H1 (cell line): ENCODE data around the gene HSF4. TPM values are rescaled to one million over a fixed set of nuclear protein-coding genes. Genes with fewer than 3 reads are reported as not detected.

Source experiments
- CTCF ChIA-PET: fragments of 300-600 bp; sonication (Branson Sonifier 250); formaldehyde crosslinking; loops from one replicate; lab custom pipeline; 2021; ENCODE audit not compliant: partially characterized antibody; lab: Charles Lee
- POLR2A ChIA-PET: fragments of 300-600 bp; sonication (Branson Sonifier 250); formaldehyde crosslinking; loops from one replicate; lab custom pipeline; 2021; ENCODE audit warnings: inconsistent platforms; ENCODE audit not compliant: partially characterized antibody; lab: Charles Lee
- DNase-seq, 2 experiments: peaks; one replicate each; pipeline versions ENCODE4 v3.0.0 to v3.0.0-alpha.2; 2010 to 2022; ENCODE audit warnings: low spot score in 2 of 2, low read depth in 1 of 2, mixed read lengths in 1 of 2
- FAIRE-seq: peaks from 2 replicates; lab custom pipeline; 2011; peaks lifted over from hg19 to GRCh38; lab: Jason Lieb, UNC
- H2AFZ ChIP-seq: 2 replicates; pipeline ENCODE4 v1.8.1; 2012; ENCODE audit warnings: low read length, inconsistent platforms
- H2AK5ac ChIP-seq: 2 replicates; pipeline ENCODE4 v1.6.1; 2013; ENCODE audit warnings: low read depth, low read length
- H2BK120ac ChIP-seq: replicated peaks from 2 replicates; pipeline ENCODE3; 2013; ENCODE audit warnings: low read depth, low read length, inconsistent platforms
- H2BK12ac ChIP-seq: 2 replicates; pipeline ENCODE4 v1.6.1; 2013; ENCODE audit warnings: low read depth, low read length
- H2BK15ac ChIP-seq: 2 replicates; pipeline ENCODE4 v1.6.1; 2013; ENCODE audit warnings: low read length
- H2BK20ac ChIP-seq: 2 replicates; pipeline ENCODE4 v1.6.1; 2013; ENCODE audit warnings: low read length
- H2BK5ac ChIP-seq: 2 replicates; pipeline ENCODE4 v1.6.1; 2013; ENCODE audit warnings: low read depth, low read length
- H3K14ac ChIP-seq: 2 replicates; pipeline ENCODE4 v1.6.1; 2013; ENCODE audit warnings: inconsistent platforms; ENCODE audit not compliant: insufficient read length
- H3K18ac ChIP-seq: 2 replicates; pipeline ENCODE4 v1.6.1; 2013; ENCODE audit warnings: low read length; ENCODE audit errors: extremely low read depth
- H3K23ac ChIP-seq: 2 replicates; pipeline ENCODE4 v1.6.1; 2013; ENCODE audit warnings: inconsistent platforms; ENCODE audit not compliant: insufficient read length
- H3K23me2 ChIP-seq: 2 replicates; pipeline ENCODE4 v1.6.1; 2013; ENCODE audit warnings: low read depth, low read length
- H3K27ac ChIP-seq: 2 replicates; pipeline ENCODE4 v1.6.1; 2011; ENCODE audit warnings: low read depth, low read length, inconsistent platforms
- H3K27me3 ChIP-seq, 4 experiments: replicated peaks in 1 of 4; 1 replicate in 1 of 4; 2 replicates in 3 of 4; pipeline versions ENCODE4 v1.6.1 to v1.8.1; 2011 to 2013; ENCODE audit warnings: low read length in 3 of 4, mild to moderate bottlenecking in 3 of 4, inconsistent platforms in 2 of 4, mixed read lengths in 2 of 4, moderate library complexity in 1 of 4; ENCODE audit not compliant: control insufficient read depth in 3 of 4, insufficient read depth in 3 of 4; ENCODE audit errors: extremely low read depth in 1 of 4
- H3K36me3 ChIP-seq, 4 experiments: 2 replicates each; pipeline versions ENCODE4 v1.6.1 to v1.8.1; 2011 to 2013; ENCODE audit warnings: mild to moderate bottlenecking in 4 of 4, low read length in 3 of 4, moderate library complexity in 2 of 4, control low read depth in 1 of 4, inconsistent platforms in 1 of 4; ENCODE audit not compliant: insufficient read depth in 4 of 4, control insufficient read depth in 2 of 4
- H3K4ac ChIP-seq: replicated peaks from 2 replicates; pipeline ENCODE3; 2013; ENCODE audit warnings: low read length, low read depth, mixed read lengths, inconsistent platforms; ENCODE audit not compliant: insufficient read length
- H3K4me1 ChIP-seq, 4 experiments: replicated peaks in 1 of 4; 1 replicate in 1 of 4; 2 replicates in 3 of 4; pipeline versions ENCODE4 v1.6.1 to v1.8.1; 2011 to 2013; ENCODE audit warnings: low read length in 3 of 4, inconsistent platforms in 2 of 4, mixed read lengths in 1 of 4; ENCODE audit not compliant: insufficient read depth in 4 of 4, control insufficient read depth in 3 of 4
- H3K4me2 ChIP-seq, 2 experiments: 2 replicates each; pipeline versions ENCODE4 v1.6.1 to v1.8.1; 2011 to 2013; ENCODE audit warnings: low read depth in 2 of 2, low read length in 2 of 2, control low read depth in 1 of 2, inconsistent platforms in 1 of 2, mild to moderate bottlenecking in 1 of 2; ENCODE audit not compliant: insufficient read depth in 1 of 2
- H3K4me3 ChIP-seq, 4 experiments: fragments of 200-600, 300-600 bp in 1 of 4; sonication (generic), shearing (Covaris generic), sonication (Bioruptor Twin) in 1 of 4; 2 replicates each; pipeline versions ENCODE4 v1.5.1 to v1.8.1; 2011 to 2016; ENCODE audit warnings: low read length in 4 of 4, low read depth in 3 of 4, control low read depth in 2 of 4, inconsistent platforms in 2 of 4, mild to moderate bottlenecking in 2 of 4, mixed read lengths in 1 of 4, moderate library complexity in 1 of 4; ENCODE audit not compliant: insufficient read depth in 2 of 4; ENCODE audit errors: extremely low read depth in 1 of 4
- H3K56ac ChIP-seq: replicated peaks from 2 replicates; pipeline ENCODE3; 2013; ENCODE audit warnings: low read depth, mild to moderate bottlenecking, mixed read lengths, low read length, inconsistent platforms; ENCODE audit not compliant: insufficient read length
- H3K79me1 ChIP-seq: 2 replicates; pipeline ENCODE4 v1.6.1; 2013; ENCODE audit warnings: low read depth, low read length, control low read depth
- H3K79me2 ChIP-seq, 2 experiments: 2 replicates each; pipeline versions ENCODE4 v1.6.1 to v1.8.1; 2012 to 2013; ENCODE audit warnings: low read length in 2 of 2, mild to moderate bottlenecking in 2 of 2, inconsistent platforms in 1 of 2; ENCODE audit not compliant: insufficient read depth in 2 of 2, control insufficient read depth in 1 of 2
- H3K9ac ChIP-seq, 4 experiments: replicated peaks in 1 of 4; 1 replicate in 1 of 4; 2 replicates in 3 of 4; pipeline versions ENCODE4 v1.6.1 to v1.8.1; 2011 to 2013; ENCODE audit warnings: low read depth in 3 of 4, low read length in 3 of 4, control low read depth in 2 of 4, mild to moderate bottlenecking in 2 of 4, moderate library complexity in 2 of 4, inconsistent platforms in 1 of 4; ENCODE audit errors: extremely low read depth in 1 of 4
- H3K9me3 ChIP-seq, 2 experiments: 2 replicates each; pipeline versions ENCODE4 v1.6.1 to v1.8.1; 2012 to 2013; ENCODE audit warnings: mild to moderate bottlenecking in 2 of 2, moderate library complexity in 2 of 2, control low read depth in 1 of 2, inconsistent platforms in 1 of 2, low read depth in 1 of 2, low read length in 1 of 2, mixed read lengths in 1 of 2; ENCODE audit not compliant: insufficient read depth in 2 of 2
- H4K20me1 ChIP-seq, 2 experiments: replicated peaks in 1 of 2; 2 replicates each; pipeline versions ENCODE3 to v1.8.1; 2011 to 2013; ENCODE audit warnings: inconsistent platforms in 2 of 2, low read length in 2 of 2, mild to moderate bottlenecking in 1 of 2; ENCODE audit not compliant: insufficient read depth in 2 of 2, control insufficient read depth in 1 of 2
- H4K5ac ChIP-seq: 2 replicates; pipeline ENCODE4 v1.6.1; 2013; ENCODE audit warnings: low read length, low read depth, mixed read lengths, inconsistent platforms; ENCODE audit not compliant: insufficient read length
- H4K8ac ChIP-seq: 2 replicates; pipeline ENCODE4 v1.8.0; 2013; ENCODE audit warnings: mild to moderate bottlenecking, moderate library complexity, low read length, inconsistent platforms; ENCODE audit not compliant: insufficient read depth; ENCODE audit errors: extremely low read depth
- H4K91ac ChIP-seq: replicated peaks from 2 replicates; pipeline ENCODE3; 2013; ENCODE audit warnings: low read length, mixed read lengths, inconsistent platforms; ENCODE audit not compliant: insufficient read length
- BCL11A ChIP-seq, 2 experiments: IDR thresholded peaks; one replicate each; pipeline ENCODE4 v1.6.1; 2011; ENCODE audit warnings: low read depth in 2 of 2, low read length in 2 of 2, mild to moderate bottlenecking in 2 of 2
- BRCA1 ChIP-seq: IDR thresholded peaks from 2 replicates; pipeline ENCODE4 v1.6.1; 2012; ENCODE audit warnings: low read depth, low read length, improper control_type of control experiment
- FOSL1 ChIP-seq: IDR thresholded peaks from 2 replicates; pipeline ENCODE4 v1.6.1; 2011; ENCODE audit warnings: mild to moderate bottlenecking, low read depth, low read length, moderate library complexity; ENCODE audit not compliant: insufficient read depth
- HDAC2 ChIP-seq, 2 experiments: fragments of 300-600 bp in 1 of 2; sonication (generic) in 1 of 2; IDR thresholded peaks; 2 replicates each; pipeline ENCODE4 v1.6.1; 2011 to 2012; ENCODE audit warnings: low read depth in 2 of 2, low read length in 2 of 2, mild to moderate bottlenecking in 2 of 2, moderate library complexity in 2 of 2, borderline replicate concordance in 1 of 2, inconsistent platforms in 1 of 2
- KDM5A ChIP-seq: fragments of 200-600 bp; IDR thresholded peaks from 2 replicates; pipeline ENCODE4 v1.7.1; 2012; ENCODE audit warnings: mild to moderate bottlenecking, low read length, inconsistent platforms, mixed read lengths
- MAX ChIP-seq: IDR thresholded peaks from 2 replicates; pipeline ENCODE4 v1.6.1; 2012; ENCODE audit warnings: inconsistent platforms
- POLR2A ChIP-seq, 2 experiments: IDR thresholded peaks; 1 replicate in 1 of 2; 2 replicates in 1 of 2; pipeline ENCODE4 v1.6.1; 2011; ENCODE audit warnings: low read depth in 2 of 2, low read length in 2 of 2, mild to moderate bottlenecking in 2 of 2; ENCODE audit errors: control extremely low read depth in 1 of 2
- RNF2 ChIP-seq: fragments of 200-900, 300-1000 bp; sonication (generic); IDR thresholded peaks from 2 replicates; pipeline ENCODE4 v1.7.1; 2016; ENCODE audit warnings: borderline replicate concordance, low read depth, mild to moderate bottlenecking, antibody characterized with exemption, low read length; ENCODE audit not compliant: poor library complexity, severe bottlenecking; ENCODE audit errors: missing control alignments
- SP1 ChIP-seq: IDR thresholded peaks from 2 replicates; pipeline ENCODE4 v1.6.1; 2011; ENCODE audit warnings: low read depth, low read length
- SUZ12 ChIP-seq: fragments of 200-600 bp; sonication (generic); IDR thresholded peaks from 2 replicates; pipeline ENCODE4 v1.6.1; 2012; ENCODE audit warnings: mild to moderate bottlenecking, inconsistent platforms, low read length, moderate library complexity, mixed read lengths
- WGBS, 2 experiments: shearing (Covaris generic) in 1 of 2; methylation state at CpG; one replicate each; pipeline versions ENCODE4 v1.1.6 to v1.1.7; 2013 to 2015; ENCODE audit warnings: low lambda C conversion rate in 2 of 2, mixed read lengths in 2 of 2, inconsistent platforms in 1 of 2, low coverage in 1 of 2, missing lambda C conversion rate in 1 of 2; ENCODE audit not compliant: insufficient replicate concordance in 2 of 2, insufficient coverage in 1 of 2, insufficient read length in 1 of 2; ENCODE audit errors: extremely low coverage in 1 of 2, missing lambda C conversion rate in 1 of 2; 5-methylcytosine and 5-hydroxymethylcytosine counted together
- long read RNA-seq, 2 experiments: library from RNA in 1 of 2; library from capped mRNA in 1 of 2; stranded (forward); transcript quantifications; one replicate each; pipeline ENCODE4 v2.0.0, GENCODE V29; 2021; ENCODE audit warnings: inconsistent platforms in 1 of 2
- polyA minus RNA-seq, 3 experiments: library from RNA; depleted of rRNA, polyadenylated mRNA; stranded (reverse); fragments of >200 nt; gene quantifications; 1 replicate in 2 of 3; 2 replicates in 1 of 3; pipeline ENCODE4 v1.2.3, GENCODE V29; 2011
- polyA plus RNA-seq, 7 experiments: library from polyadenylated mRNA; depleted of rRNA in 3 of 7; stranded (reverse) in 5 of 7; unstranded in 2 of 7; fragments of >200 nt in 5 of 7; fragments of 200-250 nt in 2 of 7; gene quantifications; 1 replicate in 5 of 7; 2 replicates in 1 of 7; 4 replicates in 1 of 7; pipeline versions ENCODE4 v1.2.1 to v1.2.3, GENCODE V29; 2011 to 2013; ENCODE audit warnings: missing spikeins in 2 of 7, mixed read lengths in 2 of 7
- total RNA-seq: library from RNA; stranded (reverse); fragmentation: NEBNext Ultra II Directional; extraction: Animal tissue kit (Norgen Biotek cat#: 25700); gene quantifications from 2 replicates; pipeline ENCODE4 v1.2.1, GENCODE V29; 2021

The HSF4 gene
- total RNA-seq: not detected in 2 replicates
- 0.14 and 0.93 TPM in 2 replicates for polyA plus RNA-seq (2011; rRNA removed)
- 0.92 TPM for polyA plus RNA-seq (2011; cell fraction: cytosol; rRNA removed)
- 8.0 TPM for polyA plus RNA-seq (2011; cell fraction: nucleus; rRNA removed)
- 0.62 to 1.0 TPM (median 0.74 TPM) in 3 of 4 replicates, not detected in the other for polyA plus RNA-seq (2012, experiment 1 of 2)
- not detected for polyA plus RNA-seq (2012, experiment 2 of 2)
- 0.20 TPM for polyA plus RNA-seq (2013, experiment 1 of 2)
- polyA plus RNA-seq (2013, experiment 2 of 2): 0.11 TPM
- not detected in 2 replicates for polyA minus RNA-seq (2011; rRNA and poly(A)+ RNA removed)
- polyA minus RNA-seq (2011; cell fraction: cytosol; rRNA and poly(A)+ RNA removed): not detected
- polyA minus RNA-seq (2011; cell fraction: nucleus; rRNA and poly(A)+ RNA removed): not detected
- long read RNA-seq, experiment 1: 0 reads
- long read RNA-seq, experiment 2: 0 reads

- no peak for FAIRE-seq
- TF ChIP-seq FOSL1 (no peak), POLR2A (IDR thresholded peaks at IDR 0.05; ENCODE audit: control extremely low read depth in 1 of 2, low read depth in 2 of 2, low read length in 2 of 2) (no peak), BCL11A (IDR thresholded peaks at IDR 0.05; ENCODE audit: low read depth in 2 of 2, low read length in 2 of 2) (no peak), RNF2 (no peak), MAX (peak; percentile 70), SUZ12 (no peak; the same call in 1 of the 2 replicates), SP1 (no peak), KDM5A (no peak), BRCA1 (no peak), HDAC2 (IDR thresholded peaks at IDR 0.05; ENCODE audit: borderline replicate concordance in 1 of 2, low read depth in 2 of 2, low read length in 2 of 2) (no peak)
These were observed at the start of gene HSF4 for GRCh38 chr16:67164599-67165061. HSF4 (plus strand) TSS chr16:67164745; CDS start chr16:67164812, 67 bp downstream.

More at GRCh38 chr16:67164599-67165061, at the start of gene HSF4:
- Histone ChIP-seq H2BK12ac (peak within 1 kb of the TSS; percentile 90; the same call in 1 of the 2 replicates), H3K79me1 (no peaks in the 10 kb centered on the region), H3K4me2 (peak within 1 kb of the TSS; percentile 71 to 98), H4K91ac (no peak within 1 kb of the TSS), H3K27me3 (peaks cover 91 to 100% (median 99%) of the 10 kb centered on the region in 4 experiments), H2AK5ac (no peak within 1 kb of the TSS), H3K23me2 (peaks cover 13% of the 10 kb centered on the region), H3K4me3 (peak within 1 kb of the TSS; percentile 17 to 56 (median 22)), H3K9ac (no peak within 1 kb of the TSS), H3K23ac (no peak within 1 kb of the TSS), H4K8ac (peak within 1 kb of the TSS; percentile 71), H3K14ac (no peak within 1 kb of the TSS), H3K4me1 (peaks cover 0 to 38% (median 32%) of the 10 kb centered on the region in 4 experiments; a peak in 6 of 7 replicates), H2BK5ac (no peak within 1 kb of the TSS), H3K9me3 (no peaks in the 10 kb centered on the region), H3K36me3 (peaks cover 0 to 14% (median 0%) of the 10 kb centered on the region in 4 experiments; a peak in 1 of 8 replicates), H4K5ac (no peak within 1 kb of the TSS), H3K79me2 (no peaks in the 10 kb centered on the region), H3K56ac (no peak within 1 kb of the TSS), H2BK20ac (no peak within 1 kb of the TSS; the same call in 1 of the 2 replicates), H3K18ac (peak within 1 kb of the TSS; percentile 48), H2BK15ac (no peak within 1 kb of the TSS; the same call in 1 of the 2 replicates), H3K4ac (no peak within 1 kb of the TSS), H2BK120ac (no peak within 1 kb of the TSS), H2AFZ (no peak within 1 kb of the TSS), H4K20me1 (peaks cover 2 to 25% of the 10 kb centered on the region in 2 experiments), H3K27ac (no peak within 1 kb of the TSS)
- DNase-seq: peak in 1 of 2 experiments; percentile 64
- ChIA-PET CTCF (interaction anchor here (0.7 to 19.3 kb wide), 6 partner anchors 8 to 235 kb away, joined by 3 to 291 read pairs (median 15); partner anchors contain the start of genes B3GNT9, FBXL8, MATCAP1 and TRADD), POLR2A (interaction anchor here (1.7 to 7.9 kb wide), 3 partner anchors 12 to 19 kb away, joined by 5 to 59 read pairs (median 19); partner anchors contain the start of genes B3GNT9 and MATCAP1)
- WGBS, 2 experiments: 6% methylated on average over 27 of the region's 41 CpGs; no CpG with 5 or more reads in 1 of the 2 experiments
